Measurements from ENCODE around the gene AFAP1.

DNA sequence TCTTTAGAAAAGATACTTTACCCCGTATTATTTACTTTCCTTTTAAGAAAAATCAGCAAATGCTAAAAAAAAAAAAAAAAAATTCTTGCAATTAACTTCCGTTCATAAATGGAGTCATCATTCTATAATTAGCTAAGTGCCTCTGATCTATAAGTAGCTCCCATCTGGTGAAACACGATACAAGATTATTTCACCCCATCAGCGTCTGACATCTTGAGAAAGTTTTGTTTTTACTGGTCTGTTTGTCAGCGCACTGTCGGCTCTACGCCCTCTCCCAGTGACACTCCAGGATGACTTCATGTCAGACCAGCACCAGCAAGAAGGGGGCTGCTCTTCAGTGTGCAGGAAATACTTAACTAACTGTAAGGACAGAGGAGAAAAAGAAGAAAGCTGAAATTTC is 108.3 kb downstream of the AFAP1 start:
- TF ChIP-seq, protein P1, sequence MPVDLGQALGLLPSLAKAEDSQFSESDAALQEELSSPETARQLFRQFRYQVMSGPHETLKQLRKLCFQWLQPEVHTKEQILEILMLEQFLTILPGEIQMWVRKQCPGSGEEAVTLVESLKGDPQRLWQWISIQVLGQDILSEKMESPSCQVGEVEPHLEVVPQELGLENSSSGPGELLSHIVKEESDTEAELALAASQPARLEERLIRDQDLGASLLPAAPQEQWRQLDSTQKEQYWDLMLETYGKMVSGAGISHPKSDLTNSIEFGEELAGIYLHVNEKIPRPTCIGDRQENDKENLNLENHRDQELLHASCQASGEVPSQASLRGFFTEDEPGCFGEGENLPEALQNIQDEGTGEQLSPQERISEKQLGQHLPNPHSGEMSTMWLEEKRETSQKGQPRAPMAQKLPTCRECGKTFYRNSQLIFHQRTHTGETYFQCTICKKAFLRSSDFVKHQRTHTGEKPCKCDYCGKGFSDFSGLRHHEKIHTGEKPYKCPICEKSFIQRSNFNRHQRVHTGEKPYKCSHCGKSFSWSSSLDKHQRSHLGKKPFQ (tag by site-specific recombination; IDR thresholded peaks at IDR 0.05): no peak
- TF ChIP-seq, protein P2, sequence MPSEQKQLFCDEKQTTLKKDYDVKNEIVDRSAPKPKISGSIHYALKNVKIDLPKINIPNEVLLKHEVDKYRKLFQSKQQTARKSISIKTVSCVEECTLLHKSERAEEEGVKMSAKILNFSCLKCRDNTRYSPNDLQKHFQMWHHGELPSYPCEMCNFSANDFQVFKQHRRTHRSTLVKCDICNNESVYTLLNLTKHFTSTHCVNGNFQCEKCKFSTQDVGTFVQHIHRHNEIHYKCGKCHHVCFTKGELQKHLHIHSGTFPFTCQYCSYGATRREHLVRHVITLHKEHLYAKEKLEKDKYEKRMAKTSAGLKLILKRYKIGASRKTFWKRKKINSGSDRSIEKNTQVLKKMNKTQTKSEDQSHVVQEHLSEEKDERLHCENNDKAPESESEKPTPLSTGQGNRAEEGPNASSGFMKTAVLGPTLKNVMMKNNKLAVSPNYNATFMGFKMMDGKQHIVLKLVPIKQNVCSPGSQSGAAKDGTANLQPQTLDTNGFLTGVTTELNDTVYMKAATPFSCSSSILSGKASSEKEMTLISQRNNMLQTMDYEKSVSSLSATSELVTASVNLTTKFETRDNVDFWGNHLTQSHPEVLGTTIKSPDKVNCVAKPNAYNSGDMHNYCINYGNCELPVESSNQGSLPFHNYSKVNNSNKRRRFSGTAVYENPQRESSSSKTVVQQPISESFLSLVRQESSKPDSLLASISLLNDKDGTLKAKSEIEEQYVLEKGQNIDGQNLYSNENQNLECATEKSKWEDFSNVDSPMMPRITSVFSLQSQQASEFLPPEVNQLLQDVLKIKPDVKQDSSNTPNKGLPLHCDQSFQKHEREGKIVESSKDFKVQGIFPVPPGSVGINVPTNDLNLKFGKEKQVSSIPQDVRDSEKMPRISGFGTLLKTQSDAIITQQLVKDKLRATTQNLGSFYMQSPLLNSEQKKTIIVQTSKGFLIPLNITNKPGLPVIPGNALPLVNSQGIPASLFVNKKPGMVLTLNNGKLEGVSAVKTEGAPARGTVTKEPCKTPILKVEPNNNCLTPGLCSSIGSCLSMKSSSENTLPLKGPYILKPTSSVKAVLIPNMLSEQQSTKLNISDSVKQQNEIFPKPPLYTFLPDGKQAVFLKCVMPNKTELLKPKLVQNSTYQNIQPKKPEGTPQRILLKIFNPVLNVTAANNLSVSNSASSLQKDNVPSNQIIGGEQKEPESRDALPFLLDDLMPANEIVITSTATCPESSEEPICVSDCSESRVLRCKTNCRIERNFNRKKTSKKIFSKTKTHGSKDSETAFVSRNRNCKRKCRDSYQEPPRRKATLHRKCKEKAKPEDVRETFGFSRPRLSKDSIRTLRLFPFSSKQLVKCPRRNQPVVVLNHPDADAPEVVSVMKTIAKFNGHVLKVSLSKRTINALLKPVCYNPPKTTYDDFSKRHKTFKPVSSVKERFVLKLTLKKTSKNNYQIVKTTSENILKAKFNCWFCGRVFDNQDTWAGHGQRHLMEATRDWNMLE (tag by site-specific recombination; conservative IDR thresholded peaks at IDR 0.05; ENCODE audit: low read depth): no peak
- TF ChIP-seq ZNF2 (tag by site-specific recombination; IDR thresholded peaks at IDR 0.05): no peak
